Activated CD4-positive, alpha-beta T cell treated with anti-CD3 and anti-CD28 coated beads, Interleukin-2, Interleukin-4, amounts not matched to agents 100 ng/mL and 50 ng/mL, durations not matched to agents 16 hours and 8 hours (primary cell): ENCODE results near the gene CEP131.

Source experiments
- DNase-seq: peaks from one replicate; pipeline ENCODE4 v3.0.0-alpha.2; 2020; ENCODE audit warnings: low spot score

The CEP131 gene

DNA sequence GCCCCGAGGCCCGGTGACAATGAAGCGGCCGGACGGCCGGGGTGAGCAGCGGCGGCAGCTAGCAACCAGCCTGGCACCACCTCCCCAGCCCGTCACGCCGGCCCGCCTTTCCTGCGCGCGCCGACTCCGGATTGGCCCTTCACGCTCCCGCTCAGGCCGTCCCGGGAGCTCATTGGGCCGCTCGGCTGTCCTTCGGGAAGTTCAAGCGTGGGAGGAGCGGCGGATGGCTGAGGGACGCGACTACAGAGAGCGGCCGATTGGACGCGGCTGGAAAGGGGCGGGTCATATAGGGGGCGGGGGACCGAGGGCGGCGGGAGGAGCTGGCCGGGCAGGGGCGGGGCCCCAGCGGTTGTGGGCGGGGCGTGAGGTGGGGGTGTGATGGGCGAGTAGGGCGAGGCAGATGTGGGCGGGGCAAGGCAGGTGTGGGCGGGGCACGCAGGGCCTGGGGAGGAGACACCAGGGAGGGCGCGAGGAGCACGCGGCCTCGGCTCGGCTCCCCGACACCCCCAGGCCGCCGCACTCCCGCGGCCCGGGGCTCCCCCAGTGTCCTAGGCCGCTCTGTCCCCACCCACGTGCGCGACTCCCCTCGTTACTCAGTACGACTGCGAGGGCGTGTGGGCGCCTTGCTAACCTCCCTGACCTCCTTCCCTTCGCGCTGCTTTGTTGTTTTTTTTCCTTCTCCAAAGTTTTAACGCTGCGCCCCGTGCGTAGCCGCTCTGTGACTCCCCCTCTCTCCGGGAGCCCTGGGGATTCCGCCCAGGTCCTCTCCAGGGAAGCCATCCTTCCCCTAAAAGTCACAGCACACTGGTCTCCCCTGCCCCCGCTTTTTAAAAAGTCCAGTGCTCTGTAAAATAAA, at the start of gene CEP131:
CEP131 (minus strand) TSS at position 60 of the 856 bp plus-strand sequence. CDS start 2,909 bp downstream, outside the sequence.
- DNase-seq, result peak; percentile 99

GRCh38 chr17:81271226-81271625, 48.5 kb upstream of the CEP131 start:
- DNase-seq, result no peak

DNA sequence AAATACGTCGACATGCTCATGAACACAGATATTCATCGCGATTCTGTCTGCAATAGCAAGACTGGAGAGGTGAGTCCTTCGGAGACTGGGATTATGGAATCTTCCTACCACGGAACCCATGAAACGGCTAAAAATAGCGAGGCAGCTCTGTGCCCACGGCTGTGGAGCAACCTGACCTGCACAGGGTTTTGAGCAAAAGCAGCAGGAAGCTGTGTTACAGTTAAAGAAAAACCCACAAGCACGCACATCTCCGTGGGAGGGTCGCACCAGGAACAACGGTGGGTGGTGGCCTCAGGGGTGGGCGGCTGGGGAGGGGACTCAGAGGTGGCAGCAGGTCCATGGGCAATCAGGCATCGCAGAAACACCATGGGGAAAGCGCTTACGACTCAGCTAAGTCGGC, 47.5 kb upstream of the CEP131 start:
- DNase-seq, result no peak

DNA sequence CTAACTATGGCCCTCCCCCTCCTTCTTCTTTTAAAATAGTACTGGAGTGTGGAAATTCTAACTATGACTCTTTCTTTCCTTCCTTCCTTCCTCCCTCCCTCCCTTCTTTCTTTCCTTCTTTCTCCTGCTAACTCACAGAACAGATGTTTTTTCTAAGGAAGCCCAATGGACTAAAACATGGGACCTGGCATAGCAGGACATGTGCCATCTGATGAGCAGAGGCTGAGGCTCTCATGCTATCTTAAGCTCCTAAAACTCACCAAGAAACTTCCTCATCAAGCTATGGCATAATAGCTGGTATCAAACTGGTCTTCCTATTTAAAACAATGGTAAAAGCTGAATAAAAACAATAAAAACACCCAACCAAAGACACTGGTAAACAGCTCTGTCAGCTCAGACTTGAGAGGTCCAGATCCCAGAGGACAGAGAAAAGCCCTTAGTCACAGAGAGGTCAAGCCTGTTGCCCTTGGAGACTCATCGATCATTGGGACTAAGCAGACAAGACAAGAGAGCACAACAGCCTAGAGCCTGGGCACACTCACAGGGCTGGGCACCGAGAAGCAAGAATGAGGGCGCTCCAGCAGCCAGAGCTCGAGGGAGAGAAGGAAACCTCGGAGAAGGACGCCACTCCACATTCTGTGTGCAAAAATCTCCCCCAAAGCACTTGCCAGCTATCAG, 44.8 kb upstream of the CEP131 start:
- no peak for DNase-seq

- no peak for DNase-seq
Observed at GRCh38 chr17:81265576-81265975, 42.8 kb upstream of the CEP131 start.

GRCh38 chr17:81264640-81265039, 41.9 kb upstream of the CEP131 start:
- DNase-seq, result no peak

GRCh38 chr17:81263371-81264181, 40.8 kb upstream of the CEP131 start:
- DNase-seq, result no peak

- no peak for DNase-seq
Observed at GRCh38 chr17:81261582-81262336, 39.0 kb upstream of the CEP131 start.

DNA sequence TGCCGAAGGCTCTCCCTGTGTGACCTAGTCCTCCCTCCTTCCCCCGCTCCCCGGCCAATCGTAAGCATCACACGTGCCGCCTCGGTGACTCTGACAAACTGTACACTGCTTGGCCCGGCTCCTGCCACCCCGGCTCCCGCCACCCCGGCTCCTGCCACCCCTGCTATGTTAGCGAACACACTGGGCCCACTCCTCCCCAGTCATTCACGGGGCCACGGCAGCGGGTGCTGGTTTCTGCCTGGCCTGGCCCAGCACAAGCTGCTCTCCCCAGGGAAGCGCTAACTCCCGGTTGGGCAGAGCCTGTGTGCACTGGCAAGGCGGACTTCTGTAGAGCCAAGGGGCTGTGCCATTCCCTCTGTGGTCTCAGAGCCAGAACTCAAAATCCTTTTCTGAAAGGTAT, 38.3 kb upstream of the CEP131 start:
- no peak for DNase-seq

GRCh38 chr17:81260641-81261040, 37.9 kb upstream of the CEP131 start:
- no peak for DNase-seq

DNA sequence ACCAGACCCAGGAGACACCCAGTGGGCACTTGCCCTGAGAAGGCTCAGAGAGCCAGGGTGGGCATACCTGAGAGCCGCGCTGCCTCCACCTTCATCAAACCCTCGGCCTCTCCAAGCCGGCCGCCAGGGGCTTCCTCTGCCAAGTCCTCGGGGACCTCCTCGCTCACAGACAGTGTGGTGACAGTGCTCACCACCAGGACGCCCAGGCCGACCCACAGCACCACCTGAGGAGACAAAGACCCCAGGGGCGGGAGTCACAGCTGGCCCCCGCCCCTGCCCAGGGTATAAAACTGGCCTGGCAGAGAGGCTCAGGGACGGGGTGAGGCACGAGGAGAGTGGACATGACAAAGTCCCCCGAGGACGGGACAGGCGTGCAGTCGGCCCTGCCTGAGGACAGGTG, 37.4 kb upstream of the CEP131 start:
- no peak for DNase-seq

DNA sequence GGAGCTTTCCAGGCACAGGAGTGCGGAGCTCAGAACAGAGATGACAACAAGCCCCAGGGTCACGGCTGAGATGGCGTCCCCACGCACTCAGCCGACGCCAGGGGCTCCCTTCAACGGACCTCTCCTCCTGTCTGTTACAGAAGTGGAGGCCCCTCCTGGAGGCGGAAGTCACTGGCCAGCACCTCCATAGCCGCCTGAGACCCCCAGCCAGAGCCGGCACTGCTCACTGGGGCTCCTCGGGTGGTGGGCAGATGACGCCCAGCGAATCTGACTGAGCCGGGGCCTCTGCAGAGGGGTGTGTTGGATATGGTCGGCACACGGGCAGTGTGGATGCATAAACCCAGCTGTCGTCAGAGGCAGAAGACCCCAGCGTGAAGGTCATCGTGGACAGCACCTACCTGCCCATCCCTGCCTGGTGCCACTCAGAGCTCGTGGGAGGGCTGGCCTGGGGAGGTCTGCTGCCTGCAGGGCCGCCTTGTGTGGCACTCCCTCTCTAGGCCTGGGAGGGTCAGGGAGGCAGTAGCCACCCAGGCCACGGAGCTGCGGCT, 36.4 kb upstream of the CEP131 start:
- DNase-seq, result no peak

DNA sequence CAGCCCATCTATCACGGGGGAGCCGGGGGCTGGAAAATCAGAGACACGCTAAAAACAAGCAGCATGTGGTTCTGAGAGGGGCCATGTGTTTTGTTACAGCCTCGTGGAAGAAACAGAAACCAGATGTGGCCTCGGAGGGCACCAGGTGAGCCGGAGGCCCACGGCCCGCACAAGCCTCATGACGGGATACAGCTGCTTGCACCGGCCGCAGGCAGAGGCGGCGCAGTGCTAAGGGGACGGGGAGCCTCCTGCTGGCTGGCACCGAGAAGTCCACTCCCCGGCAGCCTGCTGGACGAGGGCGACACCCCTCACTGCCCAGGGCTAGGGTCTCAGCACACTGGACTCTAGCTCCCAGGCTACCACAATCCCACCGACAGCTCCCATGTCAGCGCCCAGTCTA, 35.5 kb upstream of the CEP131 start:
- DNase-seq, result no peak

DNA sequence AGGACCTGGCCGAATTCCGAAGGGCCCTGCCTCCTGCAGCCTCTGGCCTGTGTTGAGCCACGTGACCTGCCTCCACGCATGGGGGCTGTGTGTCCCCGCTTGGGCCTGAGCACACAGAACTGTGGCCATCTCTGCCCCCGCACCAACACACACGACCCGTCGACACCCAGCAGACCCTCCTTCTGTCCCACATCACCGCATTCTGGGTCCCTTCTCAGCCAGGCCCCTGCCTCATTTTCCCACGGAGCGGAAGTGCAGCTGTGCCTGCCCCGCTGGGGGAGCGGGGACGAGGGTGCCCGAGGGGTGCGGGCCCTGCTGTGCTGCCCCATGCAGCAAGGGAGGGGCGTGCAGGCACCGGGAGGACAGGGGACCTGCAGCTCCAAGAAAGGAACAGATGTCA, 34.8 kb upstream of the CEP131 start:
- DNase-seq, result no peak

DNA sequence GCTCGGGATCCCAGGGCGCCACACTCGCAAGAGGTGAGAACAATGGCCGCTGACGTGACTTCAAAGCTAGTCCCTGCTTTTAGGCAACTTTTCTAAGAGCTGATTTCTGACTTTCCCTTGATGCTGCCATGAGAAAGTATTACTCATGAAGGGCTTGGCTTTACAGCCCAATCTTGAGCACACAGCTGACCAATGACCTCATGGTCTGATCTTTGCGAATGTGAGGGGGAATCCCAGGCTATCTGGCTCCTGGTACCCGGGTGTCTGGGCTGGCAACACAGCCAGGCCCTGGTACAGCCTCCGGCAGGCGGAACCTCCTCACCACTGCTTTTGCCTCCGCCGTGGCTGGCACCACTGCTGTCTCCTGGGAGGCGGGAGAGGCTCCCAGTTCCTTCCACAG, 33.9 kb upstream of the CEP131 start:
- no peak for DNase-seq

GRCh38 chr17:81254955-81255717, 32.4 kb upstream of the CEP131 start:
- DNase-seq, result no peak

GRCh38 chr17:81253358-81254131, 30.8 kb upstream of the CEP131 start:
- peak; percentile 59 for DNase-seq

DNA sequence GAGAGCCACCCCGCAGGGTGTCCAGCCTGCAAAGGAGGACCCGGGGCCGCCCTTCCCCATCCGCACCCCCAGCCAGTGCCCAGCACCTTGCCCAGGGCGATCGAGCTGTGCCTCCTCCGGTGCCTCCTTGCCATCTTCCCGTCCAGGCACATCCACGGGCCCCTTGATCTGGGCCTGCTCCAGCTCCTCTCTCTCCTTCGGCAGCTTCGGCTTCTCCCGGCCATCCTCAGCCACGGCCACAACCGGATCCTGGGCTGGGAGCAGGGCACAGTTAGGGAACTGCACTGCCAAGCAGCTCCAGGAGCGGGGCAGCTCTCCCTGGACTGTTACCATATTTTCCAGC, 30.2 kb upstream of the CEP131 start:
- no peak for DNase-seq

DNA sequence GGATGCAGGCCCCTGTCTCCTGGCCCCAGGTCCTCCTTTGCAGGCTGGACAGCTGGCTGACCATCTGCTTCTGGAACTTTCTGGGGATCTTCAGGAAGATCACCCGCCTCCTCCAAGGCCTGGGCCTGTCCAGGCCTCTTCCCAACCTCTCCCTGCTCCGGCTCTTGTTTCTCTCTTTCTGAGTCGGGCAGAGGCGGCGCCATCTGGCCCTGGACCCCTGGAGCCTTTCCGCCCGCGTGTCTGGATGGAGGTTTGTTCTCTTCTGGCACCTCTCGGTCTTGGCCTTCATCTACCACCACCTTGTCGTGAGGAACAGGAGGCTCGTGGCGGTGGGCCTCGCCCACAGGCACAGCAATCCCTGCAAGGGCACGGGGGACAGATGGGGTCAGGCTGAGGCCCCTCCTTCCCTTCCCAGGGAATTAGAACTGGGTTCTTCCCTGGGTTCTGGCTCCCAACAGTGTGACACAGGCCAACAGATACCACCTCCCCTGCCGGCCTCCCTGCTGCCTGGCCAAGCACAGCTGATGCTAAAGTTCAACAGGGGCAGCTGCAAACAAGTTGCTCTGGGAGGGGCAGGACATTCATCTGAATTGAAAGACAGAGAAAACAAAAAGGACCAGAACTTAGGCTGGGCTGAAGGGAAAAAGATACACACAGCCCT, 29.7 kb upstream of the CEP131 start:
- DNase-seq, result no peak
